ENCODE results near the gene KRTAP10-8. TPM values are rescaled to one million over a fixed set of nuclear protein-coding genes. Genes with fewer than 3 reads are reported as not detected.

Gene KRTAP10-8
- total and polyA plus RNA-seq, 2 donors (not counting 1 experiment from before 2014, with no cell fraction given) = not detected

- Histone ChIP-seq H2AFZ (ENCODE audit: low read length) (no peak within 1 kb of the TSS), H4K20me1 (ENCODE audit: control insufficient read depth, extremely low read depth, insufficient read depth, low read length) (no peaks in the 10 kb centered on the region), H3K27ac (ENCODE audit: insufficient read depth, low read length) (no peak within 1 kb of the TSS), H3K4me3 (replicated peaks in 1 of 4; ENCODE audit: control extremely low read depth in 1 of 4, insufficient read depth in 1 of 4, low read depth in 3 of 4, low read length in 4 of 4) (no peak within 1 kb of the TSS), H3K4me1 (ENCODE audit: control insufficient read depth, extremely low read depth, insufficient read depth, low read length) (no peaks in the 10 kb centered on the region), H3K36me3 (ENCODE audit: control insufficient read depth, insufficient read depth, low read length) (no peaks in the 10 kb centered on the region), H3K9ac (ENCODE audit: insufficient read depth, low read length) (no peak within 1 kb of the TSS), H3K9me3 (ENCODE audit: control insufficient read depth, insufficient read depth, low read depth, low read length) (no peaks in the 10 kb centered on the region), H3K27me3 (ENCODE audit: control insufficient read depth, insufficient read depth, low read length) (no peaks in the 10 kb centered on the region), H3K79me2 (ENCODE audit: control insufficient read depth, insufficient read depth, low read length) (no peaks in the 10 kb centered on the region), H3K4me2 (ENCODE audit: extremely low read depth, insufficient read depth, low read length) (no peak within 1 kb of the TSS)
- no peak for TF ChIP-seq CTCF (conservative IDR thresholded peaks at IDR 0.05 in 1 of 2, IDR thresholded peaks at IDR 0.05 in 1 of 2; ENCODE audit: low read depth in 1 of 2, low read length in 2 of 2)
- DNase-seq (ENCODE audit: low read depth in 2 of 2) = no peak
Observed at GRCh38 chr21:44654576-44655175, 42.8 kb downstream of the KRTAP10-8 start, which contains the start of gene KRTAP12-4. Gene KRTAP12-4, minus strand, starts transcription at chr21:44654659. Its CDS starts 45 bp downstream, at chr21:44654614.

- Histone ChIP-seq H3K27ac (ENCODE audit: insufficient read depth, low read length) (no peak overlapping the region), H3K27me3 (ENCODE audit: control insufficient read depth, insufficient read depth, low read length) (no peaks in the 10 kb centered on the region), H2AFZ (ENCODE audit: low read length) (no peak overlapping the region), H3K4me1 (ENCODE audit: control insufficient read depth, extremely low read depth, insufficient read depth, low read length) (no peaks in the 10 kb centered on the region), H3K4me3 (replicated peaks in 1 of 4; ENCODE audit: control extremely low read depth in 1 of 4, insufficient read depth in 1 of 4, low read depth in 3 of 4, low read length in 4 of 4) (no peak overlapping the region), H3K36me3 (ENCODE audit: control insufficient read depth, insufficient read depth, low read length) (no peaks in the 10 kb centered on the region), H3K9me3 (ENCODE audit: control insufficient read depth, insufficient read depth, low read depth, low read length) (no peaks in the 10 kb centered on the region), H3K9ac (ENCODE audit: insufficient read depth, low read length) (no peak overlapping the region), H4K20me1 (ENCODE audit: control insufficient read depth, extremely low read depth, insufficient read depth, low read length) (no peaks in the 10 kb centered on the region), H3K79me2 (ENCODE audit: control insufficient read depth, insufficient read depth, low read length) (no peaks in the 10 kb centered on the region), H3K4me2 (ENCODE audit: extremely low read depth, insufficient read depth, low read length) (no peak overlapping the region)
- no peak for DNase-seq (ENCODE audit: low read depth in 2 of 2)
- TF ChIP-seq EZH2 (IDR thresholded peaks at IDR 0.05; ENCODE audit: low read length, missing control alignments) = no peak
- no peak for TF ChIP-seq CTCF (conservative IDR thresholded peaks at IDR 0.05 in 1 of 2, IDR thresholded peaks at IDR 0.05 in 1 of 2; ENCODE audit: low read depth in 1 of 2, low read length in 2 of 2)
Observed at GRCh38 chr21:44656868-44657267, 45.0 kb downstream of the KRTAP10-8 start.

- no peak within 1 kb of the TSS for H3K4me2 ChIP-seq (ENCODE audit: extremely low read depth, insufficient read depth, low read length)
Observed at GRCh38 chr21:44657635-44658540, 46.0 kb downstream of the KRTAP10-8 start, which contains the start of gene KRTAP12-3. Gene KRTAP12-3, plus strand, starts transcription at chr21:44657932. Its CDS starts 48 bp downstream, at chr21:44657980.

More at GRCh38 chr21:44657635-44658540, 46.0 kb downstream of the KRTAP10-8 start, which contains the start of gene KRTAP12-3:
- DNase-seq (ENCODE audit: low read depth in 2 of 2) = no peak
- H4K20me1 ChIP-seq (ENCODE audit: control insufficient read depth, extremely low read depth, insufficient read depth, low read length) = no peaks in the 10 kb centered on the region
- no peak within 1 kb of the TSS for H3K27ac ChIP-seq (ENCODE audit: insufficient read depth, low read length)
- H3K4me1 ChIP-seq (ENCODE audit: control insufficient read depth, extremely low read depth, insufficient read depth, low read length) = no peaks in the 10 kb centered on the region
- H3K27me3 ChIP-seq (ENCODE audit: control insufficient read depth, insufficient read depth, low read length) = no peaks in the 10 kb centered on the region
- no peak within 1 kb of the TSS for H3K9ac ChIP-seq (ENCODE audit: insufficient read depth, low read length)
- no peaks in the 10 kb centered on the region for H3K79me2 ChIP-seq (ENCODE audit: control insufficient read depth, insufficient read depth, low read length)
- H3K9me3 ChIP-seq (ENCODE audit: control insufficient read depth, insufficient read depth, low read depth, low read length) = no peaks in the 10 kb centered on the region
- no peak within 1 kb of the TSS for H3K4me3 ChIP-seq (replicated peaks in 1 of 4; ENCODE audit: control extremely low read depth in 1 of 4, insufficient read depth in 1 of 4, low read depth in 3 of 4, low read length in 4 of 4)
- no peaks in the 10 kb centered on the region for H3K36me3 ChIP-seq (ENCODE audit: control insufficient read depth, insufficient read depth, low read length)
- no peak for TF ChIP-seq EZH2 (IDR thresholded peaks at IDR 0.05; ENCODE audit: low read length, missing control alignments)
- TF ChIP-seq CTCF (conservative IDR thresholded peaks at IDR 0.05 in 1 of 2, IDR thresholded peaks at IDR 0.05 in 1 of 2; ENCODE audit: low read depth in 1 of 2, low read length in 2 of 2) = no peak
- no peak within 1 kb of the TSS for H2AFZ ChIP-seq (ENCODE audit: low read length)
